Measurements from ENCODE around the gene CBX8. TPM values are rescaled to one million over a fixed set of nuclear protein-coding genes. Genes with fewer than 3 reads are reported as not detected.
A peak's percentile ranks its signal among the peaks of the same experiment; 100 is the strongest.

Gene CBX8
- total and polyA plus RNA-seq, 2 of the 8 experiments (the other 6 are each of a cell fraction or from before 2014, with no cell fraction given), result 0.09 to 2.1 TPM

DNA sequence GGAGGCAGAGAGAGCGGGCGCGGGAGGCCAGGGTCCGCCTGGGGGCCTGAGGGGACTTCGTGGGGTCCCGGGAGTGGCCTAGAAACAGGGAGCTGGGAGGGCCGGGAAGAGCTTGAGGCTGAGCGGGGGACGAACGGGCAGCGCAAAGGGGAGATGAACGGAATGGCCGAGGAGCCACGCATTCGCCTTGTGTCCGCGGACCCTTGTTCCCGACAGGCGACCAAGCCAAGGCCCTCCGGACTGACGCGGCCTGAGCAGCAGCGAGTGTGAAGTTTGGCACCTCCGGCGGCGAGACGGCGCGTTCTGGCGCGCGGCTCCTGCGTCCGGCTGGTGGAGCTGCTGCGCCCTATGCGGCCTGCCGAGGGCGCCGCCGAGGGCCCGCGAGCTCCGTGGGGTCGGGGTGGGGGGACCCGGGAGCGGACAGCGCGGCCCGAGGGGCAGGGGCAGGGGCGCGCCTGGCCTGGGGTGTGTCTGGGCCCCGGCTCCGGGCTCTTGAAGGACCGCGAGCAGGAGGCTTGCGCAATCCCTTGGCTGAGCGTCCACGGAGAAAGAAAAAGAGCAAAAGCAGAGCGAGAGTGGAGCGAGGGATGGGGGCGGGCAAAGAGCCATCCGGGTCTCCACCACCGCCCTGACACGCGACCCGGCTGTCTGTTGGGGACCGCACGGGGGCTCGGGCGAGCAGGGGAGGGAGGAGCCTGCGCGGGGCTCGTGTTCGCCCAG, 43.6 kb upstream of the CBX8 start (continued):
- TF ChIP-seq E2F6 (IDR thresholded peaks at IDR 0.05) (peak; percentile 93), EGR1 (IDR thresholded peaks at IDR 0.05; ENCODE audit: borderline replicate concordance, low read depth, low read length) (0 out of 2 replicates have a peak, but pooled peaks have one; percentile 11), RBBP5 (IDR thresholded peaks at IDR 0.05; ENCODE audit: borderline replicate concordance, low read depth, low read length) (no peak), CBX8 (IDR thresholded peaks at IDR 0.05; ENCODE audit: borderline replicate concordance, low read depth, low read length) (no peak), RNF2 (IDR thresholded peaks at IDR 0.05; ENCODE audit: borderline replicate concordance, low read depth, low read length, missing control alignments, poor library complexity, severe bottlenecking) (no peak), NRF1 (IDR thresholded peaks at IDR 0.05; ENCODE audit: low read depth, low read length) (no peak), BCL11A (IDR thresholded peaks at IDR 0.05; ENCODE audit: low read depth in 2 of 2, low read length in 2 of 2) (no peak), MAX (IDR thresholded peaks at IDR 0.05) (peak; percentile 95), MAFK (IDR thresholded peaks at IDR 0.05; ENCODE audit: low read depth, low read length) (no peak), CTCF (IDR thresholded peaks at IDR 0.05; ENCODE audit: control extremely low read depth in 1 of 3, insufficient read depth in 1 of 3, low read depth in 1 of 3, low read length in 3 of 3) (peak; percentile 45 to 64 (median 61)), TBP (IDR thresholded peaks at IDR 0.05; ENCODE audit: low read depth, low read length) (no peak), JUN (IDR thresholded peaks at IDR 0.05; ENCODE audit: low read depth, low read length) (no peak), GABPA (IDR thresholded peaks at IDR 0.05; ENCODE audit: borderline replicate concordance, insufficient read depth, low read length) (0 out of 2 replicates have a peak, but pooled peaks have one; percentile 21)
- TF ChIP-seq, protein P1, sequence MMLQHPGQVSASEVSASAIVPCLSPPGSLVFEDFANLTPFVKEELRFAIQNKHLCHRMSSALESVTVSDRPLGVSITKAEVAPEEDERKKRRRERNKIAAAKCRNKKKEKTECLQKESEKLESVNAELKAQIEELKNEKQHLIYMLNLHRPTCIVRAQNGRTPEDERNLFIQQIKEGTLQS (IDR thresholded peaks at IDR 0.05; ENCODE audit: insufficient read depth, low read depth, low read length), result no peak

Measured in H1 (cell line).